Panc1 (cell line): ENCODE data around the gene OPN4. TPM values are rescaled to one million over a fixed set of nuclear protein-coding genes. Genes with fewer than 3 reads are reported as not detected.

Experiments used
- ATAC-seq: fragments of 200-7000 bp; cut with Tn5 transposase; 2 replicates; pipeline ENCODE4 v1.9.1; 2020; ENCODE audit warnings: mild to moderate bottlenecking, moderate library complexity
- BruUV-seq: library from RNA; stranded (reverse); fragments of 400-500 nt; replicated peaks from 2 replicates; lab custom pipeline; 2021; lab: Mats Ljungman, UMichigan
- CTCF ChIA-PET: fragments of 300-600 bp; sonication (Branson Sonifier 250); formaldehyde crosslinking; loops from one replicate; lab custom pipeline; 2022; ENCODE audit warnings: antibody characterized with exemption; lab: Charles Lee
- POLR2A ChIA-PET: fragments of 300-600 bp; sonication (Branson Sonifier 250); formaldehyde crosslinking; loops from one replicate; lab custom pipeline; 2022; ENCODE audit warnings: antibody characterized with exemption; lab: Charles Lee
- DNase-seq: peaks from one replicate; pipeline ENCODE4 v3.0.0-alpha.2; 2010; ENCODE audit warnings: low read depth, low spot score
- H3K27ac ChIP-seq: 2 replicates; pipeline ENCODE4 v1.5.1; 2011; ENCODE audit warnings: mild to moderate bottlenecking, low read length, inconsistent platforms
- H3K27me3 ChIP-seq: fragments of 200-500 bp; sonication (Bioruptor generic); 2 replicates; pipeline ENCODE4 v1.6.0; 2014; ENCODE audit warnings: low read length, inconsistent platforms; ENCODE audit not compliant: control insufficient read depth, insufficient read depth
- H3K36me3 ChIP-seq: fragments of 200-500 bp; sonication (Bioruptor generic); 2 replicates; pipeline ENCODE4 v1.5.1; 2014; ENCODE audit warnings: inconsistent platforms, mild to moderate bottlenecking, low read length, moderate library complexity; ENCODE audit not compliant: control insufficient read depth, insufficient read depth
- H3K4me1 ChIP-seq: 2 replicates; pipeline ENCODE4 v1.5.1; 2011; ENCODE audit warnings: inconsistent platforms, mild to moderate bottlenecking, low read length, moderate library complexity; ENCODE audit not compliant: control insufficient read depth, insufficient read depth
- H3K4me3 ChIP-seq, 2 experiments: 2 replicates each; pipeline ENCODE4 v1.5.1; 2011 to 2012; ENCODE audit warnings: low read depth in 2 of 2, low read length in 2 of 2, mild to moderate bottlenecking in 2 of 2, inconsistent platforms in 1 of 2, moderate library complexity in 1 of 2
- H3K9me3 ChIP-seq: fragments of 200-500 bp; sonication (Bioruptor generic); 2 replicates; pipeline ENCODE4 v1.5.1; 2014; ENCODE audit warnings: low read depth, mild to moderate bottlenecking, inconsistent platforms, low read length, moderate library complexity; ENCODE audit not compliant: control insufficient read depth, insufficient read depth
- POLR2AphosphoS5 ChIP-seq: IDR thresholded peaks from 2 replicates; pipeline ENCODE4 v1.6.1; 2012; ENCODE audit warnings: mild to moderate bottlenecking, low read depth, low read length, moderate library complexity
- REST ChIP-seq, 2 experiments: IDR thresholded peaks; 2 replicates each; pipeline ENCODE4 v1.6.1; 2011 to 2012; ENCODE audit warnings: low read depth in 2 of 2, control low read depth in 1 of 2, low read length in 1 of 2, mild to moderate bottlenecking in 1 of 2, moderate library complexity in 1 of 2; ENCODE audit not compliant: insufficient read depth in 1 of 2
- SIN3A ChIP-seq: IDR thresholded peaks from 2 replicates; pipeline ENCODE4 v1.6.1; 2012; ENCODE audit warnings: low read depth, mild to moderate bottlenecking, low read length, moderate library complexity, borderline replicate concordance; ENCODE audit not compliant: insufficient read depth
- TCF7L2 ChIP-seq: IDR thresholded peaks from 2 replicates; pipeline ENCODE4 v1.6.1; 2011; ENCODE audit warnings: mild to moderate bottlenecking, low read depth, low read length, inconsistent platforms
- in situ Hi-C: cut with HindIII; loops from 2 replicates; pipeline ENCODE4 v1.10.0; 2016; ENCODE audit warnings: low sequenced_read_pairs, low pct_unique_long_range_greater_than_20kb
- intact Hi-C: fragments of 100-400 bp; cut with micrococcal nuclease; formaldehyde crosslinking; loops from one replicate; pipeline ENCODE4 v1.10.0; 2022; ENCODE audit not compliant: unreplicated experiment
- total RNA-seq: library from RNA; stranded (reverse); gene quantifications from one replicate; pipeline ENCODE4 v1.2.1, GENCODE V29; 2021; ENCODE audit not compliant: unreplicated experiment
- TF ChIP-seq, protein P1 (sequence below): fragments of 450-650 bp; IDR thresholded peaks from 2 replicates; pipeline ENCODE4 v1.5.1; 2017; ENCODE audit warnings: mild to moderate bottlenecking

Gene OPN4
- total RNA-seq, 1 experiment from 2014 or later, result not detected

DNA sequence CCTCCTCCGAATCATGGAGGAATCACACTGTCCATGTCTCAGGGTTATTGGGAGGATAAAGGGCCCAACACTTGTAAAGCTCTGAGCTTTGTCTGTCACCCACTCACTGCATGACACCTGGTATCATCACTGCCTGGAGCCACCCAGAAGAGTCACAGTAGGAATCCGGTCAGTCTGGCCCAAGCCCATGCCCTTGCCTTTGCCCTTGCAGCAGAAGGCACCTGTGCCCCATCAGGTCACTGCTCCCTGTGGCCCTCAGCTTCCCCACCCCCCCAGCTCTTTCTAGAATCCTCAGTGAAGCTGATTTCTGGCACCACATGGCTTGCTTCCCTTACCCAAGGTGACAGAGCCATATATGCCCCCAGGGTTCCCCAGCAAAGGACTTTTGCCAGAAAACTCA is 28.3 kb downstream of the OPN4 start:
- intact Hi-C loops (loop anchor here (10.0 kb wide), 1 partner anchor 58 kb away; no protein-coding TSS in a partner anchor), in situ Hi-C loops (no loop called here)
- peaks cover 14% of the 10 kb centered on the region; the same call in 1 of the 2 replicates for H3K4me1 ChIP-seq
- TF ChIP-seq TCF7L2, result no peak
- no peak for TF ChIP-seq REST (IDR thresholded peaks at IDR 0.05; ENCODE audit: insufficient read depth in 1 of 2, low read depth in 2 of 2, low read length in 1 of 2)
- no peak for TF ChIP-seq SIN3A
- TF ChIP-seq, protein P1, sequence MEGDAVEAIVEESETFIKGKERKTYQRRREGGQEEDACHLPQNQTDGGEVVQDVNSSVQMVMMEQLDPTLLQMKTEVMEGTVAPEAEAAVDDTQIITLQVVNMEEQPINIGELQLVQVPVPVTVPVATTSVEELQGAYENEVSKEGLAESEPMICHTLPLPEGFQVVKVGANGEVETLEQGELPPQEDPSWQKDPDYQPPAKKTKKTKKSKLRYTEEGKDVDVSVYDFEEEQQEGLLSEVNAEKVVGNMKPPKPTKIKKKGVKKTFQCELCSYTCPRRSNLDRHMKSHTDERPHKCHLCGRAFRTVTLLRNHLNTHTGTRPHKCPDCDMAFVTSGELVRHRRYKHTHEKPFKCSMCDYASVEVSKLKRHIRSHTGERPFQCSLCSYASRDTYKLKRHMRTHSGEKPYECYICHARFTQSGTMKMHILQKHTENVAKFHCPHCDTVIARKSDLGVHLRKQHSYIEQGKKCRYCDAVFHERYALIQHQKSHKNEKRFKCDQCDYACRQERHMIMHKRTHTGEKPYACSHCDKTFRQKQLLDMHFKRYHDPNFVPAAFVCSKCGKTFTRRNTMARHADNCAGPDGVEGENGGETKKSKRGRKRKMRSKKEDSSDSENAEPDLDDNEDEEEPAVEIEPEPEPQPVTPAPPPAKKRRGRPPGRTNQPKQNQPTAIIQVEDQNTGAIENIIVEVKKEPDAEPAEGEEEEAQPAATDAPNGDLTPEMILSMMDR, result no peak
- TF ChIP-seq POLR2AphosphoS5, result no peak
- no TSS peak for BruUV-seq
- POLR2A ChIA-PET, result interaction anchor here (0.5 kb wide), 1 partner anchor 53 kb away, joined by 3 read pairs; no protein-coding TSS in a partner anchor
- no peaks in the 10 kb centered on the region for H3K9me3 ChIP-seq
- no peak for ATAC-seq
- no peaks in the 10 kb centered on the region for H3K36me3 ChIP-seq
- no peak for DNase-seq
- no peak overlapping the region for H3K4me3 ChIP-seq
- H3K27ac ChIP-seq, result no peak overlapping the region
- CTCF ChIA-PET, result interaction anchor here (1.4 kb wide), 1 partner anchor 13 kb away, joined by 7 read pairs; no protein-coding TSS in a partner anchor
- no peaks in the 10 kb centered on the region for H3K27me3 ChIP-seq

GRCh38 chr10:86684331-86685097 is 30.2 kb downstream of the OPN4 start:
- H3K36me3 ChIP-seq, result no peaks in the 10 kb centered on the region
- in situ Hi-C loops, result no loop called here
- ATAC-seq, result 0 out of 2 replicates have a peak, but pooled peaks have one; percentile 27

More at GRCh38 chr10:86684331-86685097, 30.2 kb downstream of the OPN4 start:
- POLR2A ChIA-PET, result no interaction called here
- CTCF ChIA-PET, result interaction anchor here (0.5 to 0.8 kb wide), 6 partner anchors 8 to 282 kb away, joined by 3 to 5 read pairs (median 3); no protein-coding TSS in a partner anchor
- no peak for DNase-seq
- Histone ChIP-seq H3K27ac (no peak overlapping the region), H3K4me3 (no peak overlapping the region), H3K4me1 (peaks cover 23% of the 10 kb centered on the region), H3K9me3 (no peaks in the 10 kb centered on the region), H3K27me3 (no peaks in the 10 kb centered on the region)
- intact Hi-C loops, result loop anchor here (10.0 kb wide), 1 partner anchor 60 kb away; no protein-coding TSS in a partner anchor
- TF ChIP-seq, protein P1, result no peak
- no peak for TF ChIP-seq SIN3A
- no peak for TF ChIP-seq POLR2AphosphoS5
- no peak for TF ChIP-seq REST (IDR thresholded peaks at IDR 0.05; ENCODE audit: insufficient read depth in 1 of 2, low read depth in 2 of 2, low read length in 1 of 2)
- TF ChIP-seq TCF7L2, result no peak
- BruUV-seq, result no TSS peak
